Anterior cingulate cortex (tissue), 58 donors: Measurements from ENCODE around the gene LAMTOR4.
"Not testable (repeated sequence)": the region's sequence is repeated elsewhere in the genome, so short reads cannot be mapped to it uniquely, and the experiment has no call there.

ENCODE experiments used
- DNase-seq, 58 donors: peaks; one replicate each; lab custom pipeline; 2025; lab: John Stamatoyannopoulos, UW

LAMTOR4 gene

DNA sequence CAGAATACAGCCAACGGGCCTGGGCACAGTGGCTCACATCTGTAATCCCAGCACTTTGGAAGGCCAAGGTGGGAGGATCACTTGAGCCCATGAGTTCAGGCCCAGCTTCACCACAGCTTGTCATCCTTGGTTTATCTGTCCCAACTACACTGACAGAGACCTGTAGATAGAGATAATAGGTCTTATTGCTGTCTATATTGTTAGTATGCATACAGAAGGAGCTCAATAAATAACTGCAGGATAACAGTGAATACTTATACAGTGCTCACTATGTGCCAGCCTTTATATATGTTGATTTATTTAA, 28.0 kb upstream of the LAMTOR4 start:
- no peak for DNase-seq

- no peak for DNase-seq
Observed at GRCh38 chr7:100122067-100122466, 26.7 kb upstream of the LAMTOR4 start.

- no peak for DNase-seq
Observed at GRCh38 chr7:100122568-100122967, 26.1 kb upstream of the LAMTOR4 start.

DNA sequence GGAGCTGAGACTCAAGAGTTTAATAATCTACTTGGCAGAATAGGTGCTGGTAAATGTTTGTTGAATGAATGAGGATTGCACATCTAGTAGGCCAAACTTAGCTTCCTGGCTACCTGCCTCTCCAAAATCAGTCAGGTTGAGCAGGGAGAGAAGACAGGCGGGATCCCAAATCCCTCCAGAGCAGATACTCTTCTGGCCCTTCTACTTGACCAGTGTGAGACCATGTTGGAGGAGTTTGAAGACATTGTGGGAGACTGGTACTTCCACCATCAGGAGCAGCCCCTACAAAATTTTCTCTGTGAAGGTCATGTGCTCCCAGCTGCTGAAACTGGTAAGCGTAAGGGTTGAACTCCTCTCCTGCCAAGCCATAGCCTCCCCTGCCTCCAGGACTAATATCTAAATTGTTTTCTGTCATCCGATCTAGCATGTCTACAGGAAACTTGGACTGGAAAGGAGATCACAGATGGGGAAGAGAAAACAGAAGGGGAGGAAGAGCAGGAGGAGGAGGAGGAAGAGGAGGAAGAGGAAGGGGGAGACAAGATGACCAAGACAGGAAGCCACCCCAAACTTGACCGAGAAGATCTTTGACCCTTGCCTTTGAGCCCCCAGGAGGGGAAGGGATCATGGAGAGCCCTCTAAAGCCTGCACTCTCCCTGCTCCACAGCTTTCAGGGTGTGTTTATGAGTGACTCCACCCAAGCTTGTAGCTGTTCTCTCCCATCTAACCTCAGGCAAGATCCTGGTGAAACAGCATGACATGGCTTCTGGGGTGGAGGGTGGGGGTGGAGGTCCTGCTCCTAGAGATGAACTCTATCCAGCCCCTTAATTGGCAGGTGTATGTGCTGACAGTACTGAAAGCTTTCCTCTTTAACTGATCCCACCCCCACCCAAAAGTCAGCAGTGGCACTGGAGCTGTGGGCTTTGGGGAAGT, 24.2 kb upstream of the LAMTOR4 start:
- no peak for DNase-seq

GRCh38 chr7:100126239-100126930, 22.3 kb upstream of the LAMTOR4 start:
- peak in 7 of 58 donors; percentile 58 to 78 (median 77) for DNase-seq

DNA sequence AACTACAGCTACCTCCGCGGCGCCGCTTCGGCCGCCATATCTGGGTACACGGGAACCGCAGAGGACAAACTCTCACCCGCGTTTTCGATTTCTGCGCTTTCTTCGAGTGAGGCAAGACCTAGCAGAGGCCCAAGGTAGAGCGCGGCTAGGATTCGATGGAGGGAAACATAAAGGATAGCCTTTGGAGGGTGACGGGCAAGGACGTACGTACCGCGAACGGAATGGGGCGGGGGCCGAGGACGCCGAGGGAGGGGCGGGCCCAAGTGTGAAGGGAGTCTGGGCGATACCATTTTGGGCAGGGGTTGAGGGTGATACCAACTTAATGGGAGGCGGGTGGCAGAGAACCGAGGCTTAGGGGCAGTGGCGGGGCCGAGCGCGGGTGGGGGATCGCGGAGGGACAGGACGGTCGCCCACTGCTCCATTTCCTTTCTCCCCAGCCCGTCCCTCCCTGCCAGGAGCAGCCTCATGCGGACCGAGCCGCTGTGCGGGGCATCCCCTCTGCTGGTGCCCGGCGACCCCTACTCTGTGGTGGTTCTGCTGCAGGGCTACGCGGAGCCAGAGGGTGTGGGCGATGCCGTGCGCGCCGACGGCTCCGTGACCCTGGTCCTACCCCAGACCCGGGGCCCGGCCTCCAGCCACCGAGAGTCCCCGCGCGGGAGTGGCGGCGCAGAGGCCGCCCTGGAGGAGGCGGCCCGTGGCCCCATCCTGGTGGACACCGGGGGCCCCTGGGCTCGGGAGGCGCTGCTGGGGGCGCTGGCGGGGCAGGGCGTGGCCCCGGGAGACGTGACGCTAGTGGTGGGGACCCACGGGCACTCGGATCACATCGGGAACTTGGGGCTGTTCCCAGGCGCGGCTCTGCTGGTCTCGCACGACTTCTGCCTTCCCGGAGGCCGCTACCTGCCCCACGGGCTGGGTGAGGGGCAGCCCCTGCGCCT, 21.5 kb upstream of the LAMTOR4 start, which contains the start of gene MBLAC1:
TSS of gene MBLAC1 (plus strand) at position 37 of the 935 bp plus-strand sequence. CDS start at position 466, 429 bp downstream.
- peak; percentile 41 to 94 (median 86) for DNase-seq

GRCh38 chr7:100127866-100128636, 20.7 kb upstream of the LAMTOR4 start:
- peak in 18 of 58 donors; percentile 9 to 72 (median 37) for DNase-seq

DNA sequence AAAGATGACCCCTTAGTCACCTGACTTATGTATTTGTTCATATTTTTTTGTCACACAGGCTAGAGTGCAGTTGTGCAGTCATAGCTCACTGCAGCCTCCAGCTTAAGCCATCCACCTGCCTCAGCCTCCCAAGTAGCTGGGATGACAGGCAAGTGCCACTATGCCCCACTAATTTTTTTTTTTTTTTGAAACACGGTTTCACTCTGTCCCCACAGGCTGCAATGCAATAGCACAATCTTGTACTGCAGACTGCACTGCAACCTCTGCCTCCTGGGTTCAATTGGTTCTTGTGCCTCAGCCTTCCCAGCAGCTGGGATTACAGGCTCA, 20.1 kb upstream of the LAMTOR4 start:
- DNase-seq, result no peak

DNA sequence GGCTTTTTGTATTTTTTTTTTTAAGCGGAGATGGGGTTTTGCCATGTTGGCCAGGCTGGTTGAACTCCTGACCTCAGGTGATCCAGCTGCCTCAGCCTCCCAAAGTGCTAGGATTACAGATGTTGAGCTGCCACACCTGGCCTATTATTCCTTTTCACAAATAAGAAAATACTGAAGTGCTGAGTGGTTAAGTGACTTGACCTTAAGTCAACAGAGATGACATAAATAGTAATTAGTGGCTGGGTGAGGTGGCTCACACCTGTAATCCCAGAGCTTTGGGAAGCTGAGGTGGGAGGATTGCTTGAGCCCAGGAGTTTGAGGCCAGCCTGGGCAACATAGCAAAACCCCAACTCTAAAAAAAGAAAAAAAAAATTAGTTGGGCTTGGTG, 18.5 kb upstream of the LAMTOR4 start:
- DNase-seq, result not testable (repeated sequence)

GRCh38 chr7:100130608-100131453, 17.9 kb upstream of the LAMTOR4 start:
- peak in 53 of 58 donors; percentile 6 to 85 (median 51) for DNase-seq

DNA sequence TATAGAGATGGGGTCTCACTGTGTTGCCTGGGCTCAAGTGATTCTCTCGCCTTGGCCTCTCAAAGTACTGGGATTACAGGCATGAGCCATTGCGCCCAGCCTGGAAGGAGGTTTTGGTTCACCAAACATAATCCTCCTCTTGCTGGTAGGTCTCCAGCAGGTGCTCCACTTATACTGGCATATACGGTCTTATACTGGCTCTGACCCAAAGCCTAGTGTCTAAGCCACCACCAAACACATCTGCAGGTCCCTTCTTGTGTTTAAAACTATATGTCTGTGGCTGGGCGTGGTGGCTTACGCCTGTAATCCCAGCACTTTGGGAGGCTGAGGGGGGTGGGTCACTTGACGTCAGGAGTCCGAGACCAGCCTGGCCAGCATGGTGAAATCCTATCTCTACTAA, 16.6 kb upstream of the LAMTOR4 start:
- DNase-seq, result no peak

DNA sequence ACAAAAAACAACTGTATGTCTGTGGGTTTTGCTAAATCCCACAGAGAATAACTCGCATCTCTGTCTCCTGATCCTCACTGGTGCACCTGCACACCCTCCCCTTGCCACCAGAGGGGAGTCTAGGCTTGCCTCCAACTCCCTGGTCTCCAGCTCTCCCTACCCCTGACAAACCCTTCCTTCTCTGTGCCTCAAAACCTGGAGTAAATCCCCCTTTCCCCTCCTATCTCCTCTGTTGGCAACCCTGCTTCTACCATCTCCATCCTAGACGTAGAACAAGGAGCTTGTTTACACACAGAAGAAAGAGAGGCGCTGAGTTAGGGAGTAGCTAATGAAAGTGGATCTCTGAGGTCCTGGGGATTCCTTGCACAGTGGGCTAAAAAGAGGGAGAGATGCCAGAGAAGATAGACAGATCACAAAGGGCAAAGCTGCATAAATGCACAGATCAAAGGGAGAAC, 16.0 kb upstream of the LAMTOR4 start:
- peak in 31 of 58 donors; percentile 7 to 58 (median 23) for DNase-seq

DNA sequence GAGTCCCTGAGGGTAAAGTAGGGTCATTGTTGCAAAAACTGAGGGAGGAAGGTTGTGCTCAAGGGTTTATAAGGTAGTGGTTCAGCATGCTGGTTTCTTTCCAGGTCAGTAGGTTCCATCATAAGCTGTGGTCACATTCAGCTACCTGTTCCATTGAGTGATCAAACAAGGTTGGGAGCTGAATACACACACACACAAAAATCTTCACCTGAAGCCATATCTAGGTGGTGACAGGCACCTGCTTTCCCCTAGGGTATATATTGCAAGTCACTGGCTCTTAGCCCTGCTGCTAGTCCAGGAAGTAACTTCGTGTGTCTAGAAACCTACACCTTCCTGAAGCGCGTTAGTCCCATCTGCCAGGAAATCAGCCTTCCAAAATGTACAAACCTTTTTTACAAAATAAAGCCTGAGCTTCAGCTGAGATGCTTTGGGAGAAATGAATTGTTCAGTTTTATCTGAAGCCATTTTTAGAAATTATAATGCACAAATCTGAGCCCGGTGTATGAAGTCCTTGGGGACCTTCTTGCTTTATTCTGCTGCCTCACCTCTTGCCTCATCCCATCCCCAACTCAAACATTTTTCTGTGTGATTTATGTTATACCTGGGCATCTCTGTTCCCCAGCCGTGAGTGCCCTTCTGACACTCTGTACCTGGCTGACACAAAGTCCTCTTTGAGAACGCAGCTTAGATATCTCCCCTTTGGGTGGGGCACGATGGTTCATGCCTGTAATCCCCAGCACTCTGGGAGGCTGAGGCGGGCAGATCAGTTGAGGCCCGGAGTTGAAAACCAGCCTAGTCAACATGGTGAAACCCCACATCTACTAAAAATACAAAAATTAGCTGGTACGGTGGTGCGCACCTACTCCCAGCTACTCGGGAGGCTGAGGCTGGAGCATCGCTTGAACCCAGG, 10.6 kb upstream of the LAMTOR4 start:
- DNase-seq, result no peak

- DNase-seq, result no peak
Observed at GRCh38 chr7:100141555-100141949, 7.2 kb upstream of the LAMTOR4 start.

GRCh38 chr7:100142461-100142860, 6.3 kb upstream of the LAMTOR4 start:
- no peak for DNase-seq

GRCh38 chr7:100146350-100146749, 2.4 kb upstream of the LAMTOR4 start:
- DNase-seq, result not testable (repeated sequence)

DNA sequence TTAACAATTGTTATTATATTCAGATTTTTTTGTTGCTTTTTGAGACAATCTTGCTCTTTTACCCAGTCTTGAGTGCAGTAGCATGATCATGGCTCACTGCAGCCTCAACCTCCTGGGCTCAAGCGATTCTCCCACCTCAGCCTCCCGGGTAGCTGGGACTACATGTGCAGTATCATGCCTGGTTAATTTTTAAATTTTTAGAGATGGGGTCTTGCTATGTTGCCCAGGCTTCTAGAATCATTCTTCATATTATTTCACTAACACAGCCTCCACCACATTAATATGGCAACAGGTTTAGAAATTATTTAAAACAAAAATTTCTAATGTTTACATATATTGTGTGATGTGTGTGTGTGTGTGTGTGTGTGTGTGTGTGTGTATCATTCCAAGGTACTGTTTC, 1.4 kb upstream of the LAMTOR4 start:
- DNase-seq, result no peak

- DNase-seq, result no peak
Observed at GRCh38 chr7:100148225-100148558, 526 bp upstream of the LAMTOR4 start.
